ENCODE data around the gene DTX1. TPM values are rescaled to one million over a fixed set of nuclear protein-coding genes. Genes with fewer than 3 reads are reported as not detected.

DTX1 gene
- total and polyA plus RNA-seq, 4 donors = 1.3 to 4.9 (median 2.2) TPM

- H3K36me3 ChIP-seq (ENCODE audit: control insufficient read depth in 4 of 4, insufficient read depth in 4 of 4, low read length in 4 of 4) = no peaks in the 10 kb centered on the region
- no peak overlapping the region for H3K9ac ChIP-seq (ENCODE audit: insufficient read depth in 1 of 2, low read length in 2 of 2)
- H3K4me1 ChIP-seq (ENCODE audit: control insufficient read depth in 5 of 5, insufficient read depth in 5 of 5, low read length in 5 of 5) = no peaks in the 10 kb centered on the region
- DNase-seq = no peak
- WGBS, 2 donors = 78% methylated on average over 3 of the region's 3 CpGs
- H3K27ac ChIP-seq (ENCODE audit: low read depth in 1 of 2, low read length in 1 of 2) = no peak overlapping the region
- H3K9me3 ChIP-seq (ENCODE audit: control insufficient read depth in 4 of 4, insufficient read depth in 3 of 4, low read length in 3 of 4) = no peaks in the 10 kb centered on the region
- no peak overlapping the region for H3K4me3 ChIP-seq
- no peak for TF ChIP-seq CTCF (IDR thresholded peaks at IDR 0.05; ENCODE audit: control extremely low read depth, extremely low read depth)
- peaks cover 0 to 10% (median 10%) of the 10 kb centered on the region in 3 donors for H3K27me3 ChIP-seq (ENCODE audit: control insufficient read depth in 3 of 3, insufficient read depth in 3 of 3, low read length in 2 of 3)
- ATAC-seq (ENCODE audit: insufficient read depth, low FRiP score) = no peak
Measured at GRCh38 chr12:113091506-113091905, 35.0 kb downstream of the DTX1 start.

GRCh38 chr12:113092607-113093408 is 36.3 kb downstream of the DTX1 start:
- Histone ChIP-seq H3K27ac (ENCODE audit: low read depth in 1 of 2, low read length in 1 of 2) (no peak overlapping the region), H3K4me3 (no peak overlapping the region), H3K4me1 (ENCODE audit: control insufficient read depth in 5 of 5, insufficient read depth in 5 of 5, low read length in 5 of 5) (peaks cover 0 to 1% (median 0%) of the 10 kb centered on the region in 5 donors), H3K9ac (ENCODE audit: insufficient read depth in 1 of 2, low read length in 2 of 2) (no peak overlapping the region), H3K27me3 (ENCODE audit: control insufficient read depth in 3 of 3, insufficient read depth in 3 of 3, low read length in 2 of 3) (peaks cover 0 to 10% (median 10%) of the 10 kb centered on the region in 3 donors), H3K36me3 (ENCODE audit: control insufficient read depth in 4 of 4, insufficient read depth in 4 of 4, low read length in 4 of 4) (no peaks in the 10 kb centered on the region), H3K9me3 (ENCODE audit: control insufficient read depth in 4 of 4, insufficient read depth in 3 of 4, low read length in 3 of 4) (no peaks in the 10 kb centered on the region)
- ATAC-seq (ENCODE audit: insufficient read depth, low FRiP score) (no peak), DNase-seq (peak in 1 of 3 donors; percentile 23)
- TF ChIP-seq CTCF (IDR thresholded peaks at IDR 0.05; ENCODE audit: control extremely low read depth, extremely low read depth) = no peak
- 14 to 17% methylated on average over 24 to 31 of the region's 31 CpGs for WGBS, 2 donors

GRCh38 chr12:113093409-113094101 is 37.0 kb downstream of the DTX1 start:
- no peak overlapping the region for H3K27ac ChIP-seq (ENCODE audit: low read depth in 1 of 2, low read length in 1 of 2)
- H3K4me3 ChIP-seq = no peak overlapping the region
- 48 to 64% methylated on average over 19 to 32 of the region's 32 CpGs for WGBS, 2 donors
- no peak for TF ChIP-seq CTCF (IDR thresholded peaks at IDR 0.05; ENCODE audit: control extremely low read depth, extremely low read depth)
- no peaks in the 10 kb centered on the region for H3K36me3 ChIP-seq (ENCODE audit: control insufficient read depth in 4 of 4, insufficient read depth in 4 of 4, low read length in 4 of 4)
- no peak for DNase-seq
- ATAC-seq (ENCODE audit: insufficient read depth, low FRiP score) = no peak
- H3K4me1 ChIP-seq (ENCODE audit: control insufficient read depth in 5 of 5, insufficient read depth in 5 of 5, low read length in 5 of 5) = peaks cover 0 to 7% (median 0%) of the 10 kb centered on the region in 5 donors
- H3K27me3 ChIP-seq (ENCODE audit: control insufficient read depth in 3 of 3, insufficient read depth in 3 of 3, low read length in 2 of 3) = peaks cover 0 to 10% (median 7%) of the 10 kb centered on the region in 3 donors
- H3K9me3 ChIP-seq (ENCODE audit: control insufficient read depth in 4 of 4, insufficient read depth in 3 of 4, low read length in 3 of 4) = no peaks in the 10 kb centered on the region
- H3K9ac ChIP-seq (ENCODE audit: insufficient read depth in 1 of 2, low read length in 2 of 2) = no peak overlapping the region

Measured in lung (tissue), 12 donors.